Vagina (tissue), 2 donors: ENCODE measurements around the gene GJB4.
"Not testable (repeated sequence)": the region's sequence is repeated elsewhere in the genome, so short reads cannot be mapped to it uniquely, and the experiment has no call there.

Experiments used
- CTCF ChIP-seq, 3 experiments: fragments of 450-650 bp in 2 of 3; fragments of 200-600 bp in 1 of 3; sonication (generic) in 1 of 3; IDR thresholded peaks; one replicate each; pipeline ENCODE4 v1.5.1; 2017 to 2019; ENCODE audit warnings: antibody characterized with exemption in 3 of 3, mild to moderate bottlenecking in 2 of 3, moderate library complexity in 2 of 3
- POLR2A ChIP-seq, 2 donors: fragments of 450-650 bp; IDR thresholded peaks; one replicate each; pipeline ENCODE4 v1.6.1; 2017; ENCODE audit warnings: antibody characterized with exemption in 2 of 2, mild to moderate bottlenecking in 2 of 2, moderate library complexity in 2 of 2
- POLR2AphosphoS5 ChIP-seq, 2 donors: sonication (generic); formaldehyde crosslinking; IDR thresholded peaks; one replicate each; pipeline ENCODE4 v1.9.0; 2017; ENCODE audit warnings: antibody characterized with exemption in 2 of 2, mild to moderate bottlenecking in 2 of 2, low read depth in 1 of 2; ENCODE audit not compliant: insufficient read depth in 1 of 2

- not testable (repeated sequence) for TF ChIP-seq CTCF (IDR thresholded peaks at IDR 0.05); POLR2A (IDR thresholded peaks at IDR 0.05); POLR2AphosphoS5 (IDR thresholded peaks at IDR 0.05; ENCODE audit: insufficient read depth in 1 of 2, low read depth in 1 of 2)
Observed at GRCh38 chr1:34737236-34737635, 22.3 kb upstream of the GJB4 start.
